GM19043 (cell line): Measurements from ENCODE around the gene CACNA1I.

ENCODE experiments used
- ATAC-seq: cut with Tn5 transposase; IDR thresholded peaks from one replicate; pipeline ENCODE4 v1.9.1; 2021; ENCODE audit warnings: low read depth; ENCODE audit not compliant: unreplicated experiment

Gene CACNA1I

DNA sequence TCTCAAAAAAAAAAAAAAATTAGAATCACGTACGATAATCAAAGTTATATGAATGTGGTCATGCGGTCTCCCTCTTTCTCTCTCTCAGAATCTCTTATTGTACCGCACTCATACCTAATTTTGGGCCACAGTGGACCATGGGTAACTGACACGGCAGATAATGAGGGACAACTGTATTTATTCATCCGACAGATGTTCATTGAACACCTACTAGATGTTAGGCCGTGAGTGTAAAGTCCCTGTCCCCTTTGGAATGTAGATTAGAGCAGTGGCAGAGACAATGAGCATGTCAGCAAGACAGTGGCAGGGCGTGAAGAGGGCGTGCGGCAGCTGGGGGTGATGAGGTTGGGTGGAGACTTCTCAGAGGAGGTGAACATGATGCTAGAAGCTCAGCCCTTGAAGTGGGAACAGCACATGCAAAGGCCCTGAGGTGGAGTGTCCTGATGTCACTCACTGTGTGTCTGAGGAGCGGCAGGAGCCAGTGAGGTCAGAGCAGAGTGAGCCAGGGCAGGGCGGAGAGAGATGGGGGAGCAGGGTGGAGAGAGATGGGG lies 25.1 kb downstream of the CACNA1I start:
- ATAC-seq = no peak

GRCh38 chr22:39596601-39597000 lies 26.0 kb downstream of the CACNA1I start:
- no peak for ATAC-seq

DNA sequence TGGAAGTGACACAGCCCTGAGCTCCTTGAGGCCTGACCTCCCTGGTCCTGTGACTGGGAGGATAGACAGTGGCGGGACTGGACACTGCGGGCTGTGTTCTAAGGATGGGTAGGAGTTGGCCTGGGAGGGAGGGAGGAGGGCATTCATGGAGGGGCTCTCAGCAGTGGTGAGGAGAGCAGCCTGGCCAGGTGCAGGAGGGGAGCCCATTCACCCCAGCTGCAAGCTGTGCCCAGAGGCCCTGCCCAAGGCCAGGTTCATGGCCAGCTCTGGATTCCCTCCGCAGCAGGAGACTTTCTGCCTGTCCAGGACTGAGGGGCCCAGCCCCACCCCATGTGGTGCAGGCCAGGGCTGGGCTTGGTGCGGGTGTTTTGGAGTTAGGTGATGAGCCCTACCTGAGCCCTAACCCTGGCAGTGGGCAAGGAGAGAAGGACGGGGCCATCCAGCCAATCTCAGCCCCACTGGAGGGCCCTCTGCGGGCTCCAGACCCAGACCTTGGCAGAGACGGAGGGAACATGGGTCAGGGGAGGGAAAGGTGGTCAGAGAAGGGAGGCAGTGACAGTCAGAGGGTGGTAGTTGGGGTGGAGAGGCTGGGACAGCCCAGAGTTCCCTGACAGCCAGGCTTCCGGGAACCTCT lies 26.8 kb downstream of the CACNA1I start:
- ATAC-seq = no peak

GRCh38 chr22:39598017-39598965 lies 27.7 kb downstream of the CACNA1I start:
- ATAC-seq = no peak

DNA sequence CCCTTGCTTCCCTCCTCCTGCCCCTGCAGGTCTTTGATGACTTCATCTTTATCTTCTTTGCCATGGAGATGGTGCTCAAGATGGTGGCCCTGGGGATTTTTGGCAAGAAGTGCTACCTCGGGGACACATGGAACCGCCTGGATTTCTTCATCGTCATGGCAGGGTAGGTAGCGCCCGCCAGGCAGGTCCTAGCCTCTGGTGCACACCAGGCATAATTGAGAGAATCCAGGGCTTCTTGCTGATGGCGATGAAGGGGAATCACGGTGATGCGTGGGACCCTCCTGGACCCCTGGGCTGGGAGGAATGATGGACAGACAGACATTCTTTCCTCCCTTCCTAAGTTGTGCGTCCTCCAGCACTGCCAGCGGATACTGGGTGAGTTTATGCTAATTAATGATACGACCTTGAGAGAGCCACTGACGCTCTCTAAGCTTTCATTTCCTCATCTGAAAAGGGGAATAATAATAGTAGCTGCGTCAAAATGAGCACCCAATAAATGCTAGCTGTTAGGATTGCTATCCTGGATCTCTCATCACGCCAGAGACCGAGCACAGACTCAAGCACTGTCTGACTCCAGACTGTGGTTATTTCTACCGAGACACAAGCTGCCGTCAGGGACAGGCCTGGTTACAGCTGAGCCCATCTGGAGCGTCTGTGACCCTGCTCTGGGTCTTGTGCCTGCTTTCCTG lies 30.1 kb downstream of the CACNA1I start:
- no peak for ATAC-seq

- ATAC-seq = no peak
These were observed 30.6 kb downstream of the CACNA1I start for GRCh38 chr22:39601180-39601535.

- no peak for ATAC-seq
These were observed 32.8 kb downstream of the CACNA1I start for GRCh38 chr22:39603345-39603744.

DNA sequence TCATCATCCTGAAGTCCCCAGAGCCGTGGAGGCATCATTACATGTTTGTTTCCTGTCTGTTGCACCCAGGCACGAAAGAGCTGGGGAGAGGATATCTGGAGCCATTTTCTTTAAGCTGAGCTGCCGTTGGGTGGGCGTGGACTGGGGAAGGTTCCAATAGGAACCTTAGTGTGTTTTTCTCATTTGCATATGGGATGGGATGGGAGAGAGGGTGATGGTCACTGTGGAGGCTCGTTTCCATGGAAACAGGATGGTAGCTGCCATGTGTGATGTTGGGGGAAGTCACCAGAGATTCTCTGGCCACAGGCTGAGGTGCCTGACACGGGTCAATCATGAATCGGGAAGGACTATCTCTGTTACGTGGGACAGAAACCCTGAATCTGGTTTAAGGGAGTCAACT lies 39.7 kb downstream of the CACNA1I start:
- ATAC-seq = no peak

DNA sequence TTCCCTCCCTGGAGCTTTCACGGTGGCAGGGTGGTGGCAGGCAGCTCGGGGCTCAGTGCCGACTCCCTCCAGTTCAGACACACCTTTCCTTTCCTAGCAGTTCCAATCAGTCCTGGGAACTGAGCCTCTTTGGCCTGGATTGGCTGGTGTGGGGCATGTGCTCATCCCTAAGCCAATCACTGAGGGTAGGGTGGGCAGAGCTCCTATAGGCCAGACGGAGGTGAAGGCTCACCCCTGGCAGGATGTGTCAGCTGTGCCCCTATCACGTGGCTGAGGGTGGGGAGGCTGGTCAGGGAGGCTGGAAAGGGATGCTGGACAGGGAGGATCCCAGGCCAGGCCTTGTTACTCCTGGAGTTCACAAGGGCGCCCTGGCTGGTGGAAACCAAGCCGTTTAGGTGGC lies 40.2 kb downstream of the CACNA1I start:
- no peak for ATAC-seq

DNA sequence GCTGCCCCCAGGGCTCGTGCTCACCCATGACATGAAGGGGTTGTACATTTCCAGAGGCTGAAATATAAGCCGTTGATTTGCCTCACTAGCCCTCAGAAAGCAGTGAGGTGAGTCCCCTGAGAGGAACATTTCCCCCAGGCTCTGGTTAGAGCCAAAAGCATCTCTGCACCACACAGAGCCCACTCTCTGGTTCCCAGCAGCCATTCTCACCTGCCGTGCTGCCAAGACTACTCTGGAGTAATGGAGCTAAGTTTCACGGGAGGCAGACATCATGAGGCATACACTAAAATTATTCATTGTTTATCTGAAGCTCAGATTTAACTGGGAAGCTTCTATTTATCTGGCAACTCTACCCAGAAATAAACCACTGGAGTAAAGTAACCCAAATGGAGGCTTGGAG lies 40.8 kb downstream of the CACNA1I start:
- no peak for ATAC-seq

- no peak for ATAC-seq
These were observed 42.4 kb downstream of the CACNA1I start for GRCh38 chr22:39612811-39613548.

DNA sequence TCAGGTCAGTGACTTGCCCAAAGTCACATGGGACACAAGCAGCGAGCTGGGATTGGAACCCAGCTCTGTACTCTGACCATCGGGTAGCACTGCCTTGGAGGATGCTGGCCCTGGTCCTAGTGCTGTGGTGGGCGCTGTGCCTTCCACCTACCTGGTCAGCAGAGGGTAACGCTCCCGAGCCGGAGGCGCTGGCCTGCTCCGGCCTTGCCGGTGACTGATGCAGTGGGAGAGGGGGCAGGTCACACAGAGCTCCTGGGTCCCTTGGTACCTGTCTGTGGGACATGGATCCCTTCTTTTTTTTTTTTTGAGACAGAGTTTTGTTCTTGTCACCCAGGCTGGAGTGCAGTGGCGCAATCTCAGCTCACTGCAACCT lies 43.0 kb downstream of the CACNA1I start:
- no peak for ATAC-seq

- ATAC-seq = no peak
These were observed 43.9 kb downstream of the CACNA1I start for GRCh38 chr22:39614442-39614841.

DNA sequence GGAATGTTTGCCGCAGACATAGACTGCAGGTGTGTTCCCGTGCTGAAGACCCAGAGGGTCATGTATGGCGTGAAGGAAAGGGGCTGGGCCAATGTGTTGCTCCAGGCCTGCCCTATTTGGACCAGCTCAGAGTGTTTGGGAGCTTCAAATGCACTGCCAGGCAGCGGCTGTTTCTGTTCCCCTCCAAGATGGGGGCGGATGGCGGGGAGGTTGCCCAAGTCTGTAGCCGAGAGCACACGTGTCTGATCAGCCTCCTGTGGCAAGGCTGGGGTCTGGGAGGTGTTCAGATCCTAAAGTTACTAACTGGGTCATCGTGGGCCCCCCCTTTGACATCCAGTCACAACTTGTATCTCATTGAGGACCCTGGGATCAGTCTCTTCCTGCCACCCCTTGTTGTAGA lies 45.5 kb downstream of the CACNA1I start:
- ATAC-seq = no peak

- ATAC-seq = no peak
These were observed 46.2 kb downstream of the CACNA1I start for GRCh38 chr22:39616781-39617180.

DNA sequence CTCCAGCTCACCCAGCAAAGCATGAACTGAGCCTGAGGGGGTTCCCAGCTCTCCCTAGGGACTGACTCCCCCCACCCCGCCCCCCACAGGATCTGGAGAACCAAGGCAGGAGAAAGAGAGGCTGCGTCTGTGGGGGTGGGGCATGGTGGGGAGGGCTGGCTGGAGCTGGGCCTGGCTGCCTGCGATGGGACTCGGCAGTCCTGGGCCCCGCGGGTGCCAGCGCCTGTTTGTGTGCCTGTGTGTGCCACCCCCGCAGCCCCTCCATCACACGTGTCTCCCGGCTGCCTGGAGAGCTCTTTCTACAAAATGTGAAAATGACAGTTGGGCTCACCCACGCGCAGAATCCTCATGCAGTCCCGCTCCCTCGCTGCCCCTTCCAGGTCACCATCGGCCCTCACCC lies 46.8 kb downstream of the CACNA1I start:
- no peak for ATAC-seq

DNA sequence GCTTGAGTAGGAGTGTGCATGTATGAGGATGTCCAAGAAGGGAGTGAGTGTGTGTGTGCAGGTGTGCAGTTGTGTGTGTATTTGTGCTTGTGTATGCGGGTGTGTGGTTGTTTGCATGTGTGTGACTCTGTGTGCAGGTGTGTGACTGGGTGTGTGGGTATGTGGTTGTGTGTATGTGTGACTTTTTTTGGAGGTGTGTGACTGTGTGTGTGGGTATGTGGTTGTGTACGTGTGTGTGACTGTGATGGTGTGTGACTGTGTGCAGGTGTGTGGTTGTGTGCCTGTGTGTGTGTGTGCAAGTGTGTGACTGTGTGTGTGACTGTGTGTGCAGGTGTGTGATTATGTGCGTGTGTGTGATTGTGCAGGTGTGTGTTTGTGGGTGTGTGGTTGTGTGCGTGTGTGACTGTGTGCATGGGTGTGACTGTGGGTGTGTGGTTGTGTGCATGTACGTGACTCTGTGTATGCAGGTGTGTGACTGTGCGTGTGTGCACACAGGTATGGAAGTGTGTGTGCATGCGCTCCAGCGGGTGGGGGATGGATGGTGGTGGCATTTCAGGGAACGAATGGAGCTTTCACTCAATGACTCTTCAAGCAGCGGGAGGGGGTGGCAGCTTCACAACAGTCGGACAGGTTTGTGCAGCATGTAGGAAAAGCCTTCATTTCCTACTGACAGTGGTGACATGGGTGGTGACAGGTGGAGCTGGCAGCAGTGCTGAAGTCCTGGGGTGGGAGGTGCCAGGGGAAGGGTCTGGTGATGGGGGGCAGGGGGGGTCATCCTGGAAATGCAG lies 47.6 kb downstream of the CACNA1I start:
- ATAC-seq = no peak

- no peak for ATAC-seq
These were observed 48.5 kb downstream of the CACNA1I start for GRCh38 chr22:39618996-39619530.

- ATAC-seq = no peak
These were observed 50.6 kb downstream of the CACNA1I start for GRCh38 chr22:39620924-39621690.
